WTC11 (cell line): ENCODE data around the gene CHRM5. TPM values are rescaled to one million over a fixed set of nuclear protein-coding genes. Genes with fewer than 3 reads are reported as not detected.
A peak's percentile ranks its signal among the peaks of the same experiment; 100 is the strongest.

Experiments
- ATAC-seq: fragments of 200-7000 bp; cut with Tn5 transposase; 2 replicates; pipeline ENCODE4 v1.10.0; 2021; ENCODE audit warnings: mild to moderate bottlenecking, moderate library complexity
- CTCF ChIA-PET: fragments of 300-600 bp; sonication (Branson Sonifier 250); formaldehyde crosslinking; loops from one replicate; lab custom pipeline; 2021; ENCODE audit warnings: antibody characterized with exemption; lab: Charles Lee
- POLR2A ChIA-PET: fragments of 350-600 bp; sonication (Branson Sonifier 250); formaldehyde crosslinking; loops from one replicate; lab custom pipeline; 2021; ENCODE audit warnings: antibody characterized with exemption; lab: Charles Lee
- DNase-seq: peaks from one replicate; pipeline ENCODE4 v3.0.0; 2021; ENCODE audit warnings: low spot score
- H3K27ac Mint-ChIP-seq: 2 replicates; pipeline ENCODE4 v1.8.0; 2021; ENCODE audit warnings: mixed read lengths
- H3K27me3 Mint-ChIP-seq: 2 replicates; pipeline ENCODE4 v1.8.0; 2021; ENCODE audit warnings: low read depth, mild to moderate bottlenecking, moderate library complexity, mixed read lengths
- H3K36me3 Mint-ChIP-seq: 2 replicates; pipeline ENCODE4 v1.8.0; 2021; ENCODE audit warnings: mixed read lengths
- H3K4me1 Mint-ChIP-seq: 2 replicates; pipeline ENCODE4 v1.8.0; 2022; ENCODE audit warnings: mixed read lengths
- H3K4me3 Mint-ChIP-seq: 2 replicates; pipeline ENCODE4 v1.8.0; 2021; ENCODE audit warnings: mild to moderate bottlenecking, moderate library complexity, mixed read lengths
- H3K9me3 Mint-ChIP-seq: 2 replicates; pipeline ENCODE4 v1.8.0; 2021; ENCODE audit warnings: mixed read lengths
- CREB1 ChIP-seq: sonication (generic); formaldehyde crosslinking; IDR thresholded peaks from 2 replicates; pipeline ENCODE4 v1.8.0; 2023; ENCODE audit warnings: mild to moderate bottlenecking, missing genetic modification reagents
- ERG ChIP-seq: fragments of 250-450 bp; sonication (Bioruptor Pico); IDR thresholded peaks from 2 replicates; pipeline ENCODE4 v1.8.0; 2021; ENCODE audit warnings: mild to moderate bottlenecking
- ETV6 ChIP-seq: sonication (generic); formaldehyde crosslinking; IDR thresholded peaks from 2 replicates; pipeline ENCODE4 v1.8.1; 2022; ENCODE audit warnings: mild to moderate bottlenecking, missing genetic modification reagents
- FOXK1 ChIP-seq: sonication (generic); formaldehyde crosslinking; IDR thresholded peaks from 2 replicates; pipeline ENCODE4 v1.8.0; 2022; ENCODE audit warnings: mild to moderate bottlenecking, moderate library complexity, missing genetic modification reagents
- FOXP1 ChIP-seq: sonication (generic); formaldehyde crosslinking; IDR thresholded peaks from 2 replicates; pipeline ENCODE4 v1.8.0; 2022; ENCODE audit warnings: missing genetic modification reagents, mild to moderate bottlenecking, moderate library complexity, borderline replicate concordance
- GRHL2 ChIP-seq: fragments of 250-450 bp; sonication (Bioruptor Pico); IDR thresholded peaks from 2 replicates; pipeline ENCODE4 v1.8.0; 2022; ENCODE audit warnings: mild to moderate bottlenecking, moderate library complexity; ENCODE audit not compliant: insufficient replicate concordance, severe bottlenecking
- IRF2 ChIP-seq: sonication (generic); formaldehyde crosslinking; IDR thresholded peaks from 2 replicates; pipeline ENCODE4 v1.8.0; 2022; ENCODE audit warnings: low read depth, missing genetic modification reagents, borderline replicate concordance
- KAT7 ChIP-seq: sonication (generic); formaldehyde crosslinking; IDR thresholded peaks from 2 replicates; pipeline ENCODE4 v1.8.1; 2023; ENCODE audit warnings: missing genetic modification reagents, mild to moderate bottlenecking, borderline replicate concordance
- MAX ChIP-seq: sonication (generic); formaldehyde crosslinking; IDR thresholded peaks from 2 replicates; pipeline ENCODE4 v1.8.0; 2022; ENCODE audit warnings: mild to moderate bottlenecking, missing genetic modification reagents
- MLX ChIP-seq: sonication (generic); formaldehyde crosslinking; IDR thresholded peaks from 2 replicates; pipeline ENCODE4 v1.8.1; 2023; ENCODE audit warnings: mild to moderate bottlenecking, missing genetic modification reagents, moderate library complexity
- NFE2L1 ChIP-seq: sonication (generic); formaldehyde crosslinking; IDR thresholded peaks from 2 replicates; pipeline ENCODE4 v1.8.1; 2023; ENCODE audit warnings: missing genetic modification reagents
- OVOL2 ChIP-seq: fragments of 250-450 bp; sonication (Bioruptor Pico); IDR thresholded peaks from 2 replicates; pipeline ENCODE4 v1.9.0; 2021; ENCODE audit warnings: mild to moderate bottlenecking, borderline replicate concordance
- RORB ChIP-seq: fragments of 250-450 bp; sonication (Bioruptor Pico); IDR thresholded peaks from 2 replicates; pipeline ENCODE4 v1.9.0; 2021; ENCODE audit warnings: mild to moderate bottlenecking
- SMAD3 ChIP-seq: sonication (generic); formaldehyde crosslinking; IDR thresholded peaks from 2 replicates; pipeline ENCODE4 v1.8.0; 2022; ENCODE audit warnings: missing genetic modification reagents, mild to moderate bottlenecking, borderline replicate concordance
- SOX15 ChIP-seq: fragments of 250-450 bp; sonication (Bioruptor Pico); IDR thresholded peaks from 2 replicates; pipeline ENCODE4 v1.9.0; 2021; ENCODE audit warnings: mild to moderate bottlenecking
- ZNF396 ChIP-seq: fragments of 250-450 bp; sonication (Bioruptor Pico); IDR thresholded peaks from 2 replicates; pipeline ENCODE4 v1.8.0; 2021; ENCODE audit warnings: mild to moderate bottlenecking, moderate library complexity, borderline replicate concordance
- ZSCAN18 ChIP-seq: fragments of 250-450 bp; sonication (Bioruptor Pico); IDR thresholded peaks from 2 replicates; pipeline ENCODE4 v2.1.2; 2022; ENCODE audit warnings: mild to moderate bottlenecking, moderate library complexity
- total RNA-seq: library from RNA; stranded (reverse); gene quantifications from 3 replicates; pipeline ENCODE4 v1.2.3, GENCODE V29; 2021
- TF ChIP-seq, protein P1 (sequence below): sonication (generic); formaldehyde crosslinking; IDR thresholded peaks from 2 replicates; pipeline ENCODE4 v1.8.0; 2023; ENCODE audit warnings: missing genetic modification reagents
- TF ChIP-seq, protein P2 (sequence below): sonication (generic); formaldehyde crosslinking; IDR thresholded peaks from 2 replicates; pipeline ENCODE4 v1.8.0; 2022; ENCODE audit warnings: mild to moderate bottlenecking, missing genetic modification reagents
- TF ChIP-seq, protein P3 (sequence below): fragments of 250-450 bp; sonication (Bioruptor Pico); conservative IDR thresholded peaks from 2 replicates; pipeline ENCODE4 v1.9.0; 2021; ENCODE audit warnings: mild to moderate bottlenecking
- TF ChIP-seq, protein P4 (sequence below): fragments of 250-450 bp; sonication (Bioruptor Pico); IDR thresholded peaks from 2 replicates; pipeline ENCODE4 v1.9.0; 2021; ENCODE audit warnings: moderate library complexity, mild to moderate bottlenecking, inconsistent platforms, borderline replicate concordance

The CHRM5 gene
- total RNA-seq, 1 experiment from 2014 or later = not detected

DNA sequence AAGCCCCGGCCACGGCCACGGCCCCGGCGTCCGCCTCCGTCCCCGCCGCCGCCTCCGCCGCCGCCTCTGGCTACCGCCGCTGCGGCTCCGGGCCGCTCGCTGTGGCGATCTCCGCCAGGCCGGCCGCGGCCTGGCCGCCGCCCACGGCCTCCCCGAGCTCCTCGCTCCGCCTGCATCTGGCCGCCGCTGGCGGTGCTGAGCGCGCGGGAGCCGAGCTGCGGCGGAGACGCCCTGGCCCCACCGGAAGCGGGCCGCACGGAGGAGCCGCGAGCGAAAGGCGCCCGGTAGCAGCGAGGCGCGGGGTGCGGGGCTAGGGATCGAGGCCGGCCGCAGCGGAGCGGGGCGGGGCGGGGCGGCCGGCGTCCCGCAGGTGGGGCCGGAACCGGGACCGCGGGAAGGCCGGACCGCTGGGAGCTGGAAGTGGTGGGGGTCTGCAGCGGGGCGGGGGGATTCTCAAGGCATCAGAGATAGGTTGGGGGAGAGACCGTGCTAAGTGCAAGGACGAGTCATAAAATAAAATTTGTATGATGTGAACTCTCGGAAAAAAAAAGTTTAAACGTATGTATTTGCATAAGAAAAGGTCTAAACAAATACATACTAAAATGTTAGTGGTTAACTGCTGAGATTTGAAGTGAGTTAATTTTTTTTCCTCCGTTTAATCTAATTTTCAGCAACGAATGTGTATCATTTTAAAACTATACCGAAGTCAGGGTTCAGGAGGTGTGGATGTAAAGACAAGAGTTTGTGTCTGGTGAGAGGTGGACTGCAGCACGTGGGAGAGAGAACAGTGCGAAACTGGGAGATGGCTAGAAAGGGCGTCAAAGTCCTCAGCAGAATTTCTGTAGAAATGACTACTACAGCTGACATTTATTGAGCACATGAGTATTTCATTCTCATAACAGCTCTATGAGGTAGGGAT lies 70.8 kb downstream of the CHRM5 start, which contains the start of gene AVEN:
TSS of gene AVEN (minus strand) at position 334 of the 919 bp plus-strand sequence. CDS start at position 176, 158 bp downstream.
- DNase-seq (peak; percentile 57), ATAC-seq (peak; percentile 70)
- Mint-ChIP-seq H3K36me3 (no peaks in the 10 kb centered on the region), H3K4me3 (peak within 1 kb of the TSS; percentile 91), H3K27ac (peak within 1 kb of the TSS; percentile 69), H3K9me3 (no peaks in the 10 kb centered on the region), H3K4me1 (peaks cover 15% of the 10 kb centered on the region), H3K27me3 (peaks cover 34% of the 10 kb centered on the region)
- 0 out of 2 replicates have a peak, but pooled peaks have one; percentile 26 for TF ChIP-seq FOXK1 (CRISPR knock-in tag)
- TF ChIP-seq NFE2L1 (CRISPR knock-in tag) = no peak
- TF ChIP-seq RORB (CRISPR knock-in tag) = no peak
- TF ChIP-seq KAT7 (CRISPR knock-in tag) = peak; percentile 54; the same call in 1 of the 2 replicates
- no peak for TF ChIP-seq ERG
- peak; percentile 53; the same call in 1 of the 2 replicates for TF ChIP-seq MAX (CRISPR knock-in tag)
- no peak for TF ChIP-seq IRF2
- TF ChIP-seq MLX = no peak
- TF ChIP-seq GRHL2 = no peak
- TF ChIP-seq ETV6 (CRISPR knock-in tag) = no peak
- TF ChIP-seq FOXP1 (CRISPR knock-in tag) = no peak
- CTCF ChIA-PET = interaction anchor here (1.5 kb wide), 1 partner anchor 171 kb away, joined by 4 read pairs; the partner anchor contains the start of gene KATNBL1
- POLR2A ChIA-PET = no interaction called here

- H3K4me1 Mint-ChIP-seq = peaks cover 15% of the 10 kb centered on the region
- peak overlapping the region; percentile 80 for H3K4me3 Mint-ChIP-seq
- H3K27ac Mint-ChIP-seq = no peak overlapping the region
- POLR2A ChIA-PET = no interaction called here
- no peak for ATAC-seq
- no peaks in the 10 kb centered on the region for H3K9me3 Mint-ChIP-seq
- no peaks in the 10 kb centered on the region for H3K36me3 Mint-ChIP-seq
- no peak for DNase-seq
- CTCF ChIA-PET = interaction anchor here (0.5 to 1.5 kb wide), 2 partner anchors 170 to 545 kb away, joined by 4 read pairs; partner anchors contain the start of gene KATNBL1
- TF ChIP-seq, protein P1, sequence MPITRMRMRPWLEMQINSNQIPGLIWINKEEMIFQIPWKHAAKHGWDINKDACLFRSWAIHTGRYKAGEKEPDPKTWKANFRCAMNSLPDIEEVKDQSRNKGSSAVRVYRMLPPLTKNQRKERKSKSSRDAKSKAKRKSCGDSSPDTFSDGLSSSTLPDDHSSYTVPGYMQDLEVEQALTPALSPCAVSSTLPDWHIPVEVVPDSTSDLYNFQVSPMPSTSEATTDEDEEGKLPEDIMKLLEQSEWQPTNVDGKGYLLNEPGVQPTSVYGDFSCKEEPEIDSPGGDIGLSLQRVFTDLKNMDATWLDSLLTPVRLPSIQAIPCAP (CRISPR knock-in tag) = no peak
- TF ChIP-seq SMAD3 (CRISPR knock-in tag) = no peak
- TF ChIP-seq, protein P2, sequence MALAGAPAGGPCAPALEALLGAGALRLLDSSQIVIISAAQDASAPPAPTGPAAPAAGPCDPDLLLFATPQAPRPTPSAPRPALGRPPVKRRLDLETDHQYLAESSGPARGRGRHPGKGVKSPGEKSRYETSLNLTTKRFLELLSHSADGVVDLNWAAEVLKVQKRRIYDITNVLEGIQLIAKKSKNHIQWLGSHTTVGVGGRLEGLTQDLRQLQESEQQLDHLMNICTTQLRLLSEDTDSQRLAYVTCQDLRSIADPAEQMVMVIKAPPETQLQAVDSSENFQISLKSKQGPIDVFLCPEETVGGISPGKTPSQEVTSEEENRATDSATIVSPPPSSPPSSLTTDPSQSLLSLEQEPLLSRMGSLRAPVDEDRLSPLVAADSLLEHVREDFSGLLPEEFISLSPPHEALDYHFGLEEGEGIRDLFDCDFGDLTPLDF = no peak
- no peak for TF ChIP-seq ZSCAN18 (CRISPR knock-in tag)
- TF ChIP-seq, protein P3, sequence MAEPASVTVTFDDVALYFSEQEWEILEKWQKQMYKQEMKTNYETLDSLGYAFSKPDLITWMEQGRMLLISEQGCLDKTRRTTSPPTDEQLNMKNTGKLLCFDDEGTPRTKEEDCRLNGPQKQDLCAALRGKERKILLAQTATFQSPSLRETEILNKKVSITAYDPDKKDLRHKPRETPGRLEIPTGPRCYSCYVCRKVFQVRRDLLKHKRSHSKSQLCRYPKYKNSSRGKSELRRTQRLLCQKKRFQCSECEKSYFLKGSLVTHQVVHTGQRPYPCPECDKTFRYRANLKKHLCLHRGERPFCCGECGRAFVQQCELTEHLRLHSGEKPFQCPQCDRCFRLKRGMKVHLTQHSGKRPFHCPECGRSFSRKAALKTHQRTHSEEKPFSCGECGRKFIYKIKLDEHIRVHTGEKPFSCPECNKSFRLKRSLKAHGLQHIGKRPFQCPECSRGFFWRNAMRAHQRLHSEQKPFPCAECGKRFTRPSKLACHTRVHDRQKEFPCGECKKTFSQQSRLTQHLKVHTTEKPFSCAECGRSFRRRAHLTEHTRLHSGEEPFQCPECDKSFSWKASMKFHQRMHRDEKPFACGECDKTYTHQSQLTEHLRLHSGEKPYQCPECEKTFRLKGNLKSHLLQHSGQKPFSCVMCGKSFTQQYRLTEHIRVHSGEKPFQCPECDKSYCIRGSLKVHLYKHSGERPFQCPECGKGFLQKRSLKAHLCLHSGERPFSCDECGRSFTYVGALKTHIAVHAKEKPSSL (CRISPR knock-in tag) = no peak
- TF ChIP-seq OVOL2 (CRISPR knock-in tag) = no peak
- TF ChIP-seq, protein P4, sequence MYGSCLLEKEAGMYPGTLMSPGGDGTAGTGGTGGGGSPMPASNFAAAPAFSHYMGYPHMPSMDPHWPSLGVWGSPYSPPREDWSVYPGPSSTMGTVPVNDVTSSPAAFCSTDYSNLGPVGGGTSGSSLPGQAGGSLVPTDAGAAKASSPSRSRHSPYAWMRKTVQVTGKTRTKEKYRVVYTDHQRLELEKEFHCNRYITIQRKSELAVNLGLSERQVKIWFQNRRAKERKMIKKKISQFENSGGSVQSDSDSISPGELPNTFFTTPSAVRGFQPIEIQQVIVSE (CRISPR knock-in tag) = no peak
- TF ChIP-seq CREB1 (CRISPR knock-in tag) = no peak
- no peak for TF ChIP-seq ZNF396 (CRISPR knock-in tag)
- no peak for TF ChIP-seq SOX15 (CRISPR knock-in tag)
- peaks cover 34% of the 10 kb centered on the region for H3K27me3 Mint-ChIP-seq
Observed at GRCh38 chr15:34039790-34040113, 71.5 kb downstream of the CHRM5 start.
